Activated naive CD4-positive, alpha-beta T cell treated with anti-CD3 and anti-CD28 coated beads for 36 hours (primary cell): ENCODE measurements around the gene BACH1. TPM values are rescaled to one million over a fixed set of nuclear protein-coding genes. Genes with fewer than 3 reads are reported as not detected.
"Not testable (repeated sequence)": the region's sequence is repeated elsewhere in the genome, so short reads cannot be mapped to it uniquely, and the experiment has no call there.

Experiments used
- CTCF ChIA-PET: fragments of 350-600 bp; sonication (Branson Sonifier 250); formaldehyde crosslinking; loops from one replicate; lab custom pipeline; 2021; ENCODE audit warnings: antibody characterized with exemption; lab: Charles Lee
- DNase-seq: peaks from one replicate; pipeline ENCODE4 v3.0.0-alpha.2; 2020
- H3K27ac Mint-ChIP-seq: one replicate; pipeline ENCODE4 v1.8.0; 2021; ENCODE audit warnings: mild to moderate bottlenecking, mixed read lengths
- H3K27me3 Mint-ChIP-seq: one replicate; pipeline ENCODE4 v1.8.0; 2021; ENCODE audit warnings: low read depth, mixed read lengths
- H3K36me3 Mint-ChIP-seq: one replicate; pipeline ENCODE4 v1.8.0; 2021; ENCODE audit warnings: low read depth, mixed read lengths
- H3K4me1 Mint-ChIP-seq: one replicate; pipeline ENCODE4 v1.8.0; 2021; ENCODE audit warnings: low read depth, mixed read lengths
- H3K4me3 Mint-ChIP-seq: one replicate; pipeline ENCODE4 v1.8.0; 2021; ENCODE audit warnings: mild to moderate bottlenecking, moderate library complexity, mixed read lengths
- H3K9me3 Mint-ChIP-seq: one replicate; pipeline ENCODE4 v1.8.0; 2021; ENCODE audit warnings: mixed read lengths
- intact Hi-C: fragments of 100-400 bp; cut with micrococcal nuclease; formaldehyde crosslinking; loops from one replicate; pipeline ENCODE4 v1.15.1; 2023
- total RNA-seq, 2 experiments: library from RNA; stranded (reverse); gene quantifications; one replicate each; pipeline ENCODE4 v1.2.3, GENCODE V29; 2021

The BACH1 gene
- 10 to 100 TPM; 22.6 to 23.2 TPM for total RNA-seq

DNA sequence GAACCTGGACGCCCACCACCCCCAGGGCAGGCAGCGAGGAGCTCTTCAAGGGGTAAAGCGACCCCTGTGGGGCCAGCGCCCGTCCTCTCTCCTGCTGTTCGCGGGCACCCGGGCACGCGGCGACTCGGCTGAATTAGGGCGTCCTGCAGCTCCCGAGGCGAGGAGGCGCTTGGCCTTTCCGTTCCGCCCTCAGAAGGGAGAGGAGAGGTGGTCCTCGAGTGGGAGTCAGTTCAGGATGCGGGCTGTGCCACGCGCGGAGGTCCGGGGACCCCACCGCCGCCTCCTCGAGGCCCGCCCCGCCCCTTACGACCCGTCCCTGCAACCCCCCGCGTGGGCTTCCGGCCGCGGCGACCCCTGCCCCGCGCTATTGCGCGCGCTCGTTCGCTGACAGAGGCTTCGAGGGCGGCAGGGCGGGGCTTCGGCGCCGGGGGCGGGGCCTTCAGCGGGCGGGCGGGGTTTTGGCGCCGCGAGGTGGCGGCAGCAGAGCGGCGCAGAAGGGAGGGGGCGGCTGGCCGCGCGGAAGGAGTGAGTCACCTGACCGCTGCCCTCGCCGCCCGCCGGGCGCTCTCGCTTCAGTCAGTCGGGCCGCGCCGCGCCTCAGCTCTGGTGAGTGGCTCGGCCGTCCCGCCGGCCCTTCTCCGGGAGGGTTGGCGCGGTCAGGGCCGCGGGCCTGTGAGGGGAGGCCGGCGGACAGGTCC, at the start of gene BACH1:
Gene BACH1, plus strand, starts transcription at position 575 of the 698 bp plus-strand sequence. CDS start 22,359 bp downstream, outside the sequence.
- intact Hi-C loops = loop anchor here (1.0 to 10.0 kb wide), 13 partner anchors 50 to 464 kb away; partner anchors contain the start of genes CCT8 and USP16
- no peaks in the 10 kb centered on the region for H3K27me3 Mint-ChIP-seq
- DNase-seq = peak; percentile 87
- CTCF ChIA-PET = interaction anchor here (0.6 to 1.6 kb wide), 5 partner anchors 50 to 221 kb away, joined by 3 to 5 read pairs (median 4); no protein-coding TSS in a partner anchor
- H3K9me3 Mint-ChIP-seq = peaks cover 11% of the 10 kb centered on the region
- H3K4me1 Mint-ChIP-seq = peaks cover 66% of the 10 kb centered on the region
- H3K36me3 Mint-ChIP-seq = peaks cover 4% of the 10 kb centered on the region
- peak within 1 kb of the TSS; percentile 76 for H3K27ac Mint-ChIP-seq
- H3K4me3 Mint-ChIP-seq = peak within 1 kb of the TSS; percentile 78

DNA sequence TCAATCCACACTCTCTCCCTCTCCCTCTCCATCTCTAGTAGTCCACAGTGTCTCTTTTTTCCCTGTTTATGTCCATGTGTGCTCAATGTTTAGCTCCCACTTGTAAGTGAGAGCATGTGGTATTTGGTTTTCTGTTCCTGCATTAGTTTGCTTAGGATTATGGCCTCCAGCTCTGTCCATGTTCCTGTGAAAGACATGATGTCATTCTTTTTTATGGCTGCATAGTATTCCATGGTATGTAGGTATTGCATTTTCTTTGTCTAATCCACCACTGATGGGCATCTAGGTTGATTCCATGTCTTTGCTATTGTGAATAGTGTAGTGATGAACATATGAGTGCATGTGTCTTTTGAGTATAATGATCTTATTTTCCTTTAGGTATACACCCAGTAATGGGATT, 49.4 kb upstream of the BACH1 start:
- intact Hi-C loops = not testable (repeated sequence)

DNA sequence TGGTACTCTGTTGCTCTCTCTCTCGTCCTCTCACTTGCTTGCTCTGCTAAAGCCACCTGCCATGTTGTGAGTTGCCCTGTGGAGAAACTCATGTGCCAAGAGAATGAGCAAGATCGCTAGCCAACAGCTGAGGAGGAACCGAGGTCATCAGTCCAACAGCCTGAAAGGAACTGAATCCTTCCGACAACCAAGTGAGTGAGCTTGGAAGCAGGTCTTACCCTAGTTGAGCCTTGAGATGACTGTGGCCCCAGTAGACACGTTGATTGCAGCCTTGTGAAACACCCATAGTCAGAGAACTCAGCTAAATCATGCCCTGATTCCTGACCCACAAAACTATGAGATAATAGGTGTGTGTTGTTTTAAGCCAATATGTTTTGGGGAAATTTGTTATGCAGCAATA, 48.1 kb upstream of the BACH1 start:
- Mint-ChIP-seq H3K4me3 (no peak overlapping the region), H3K27me3 (peaks cover 3% of the 10 kb centered on the region), H3K4me1 (peaks cover under 1% of the 10 kb centered on the region), H3K27ac (no peak overlapping the region), H3K36me3 (peaks cover 6% of the 10 kb centered on the region), H3K9me3 (peaks cover 13% of the 10 kb centered on the region)
- no peak for DNase-seq
- CTCF ChIA-PET = no interaction called here
- intact Hi-C loops = no loop called here

More for the DNA sequence above, 49.4 kb upstream of the BACH1 start:
- H3K9me3 Mint-ChIP-seq = peaks cover 11% of the 10 kb centered on the region
- peaks cover 12% of the 10 kb centered on the region for H3K4me1 Mint-ChIP-seq
- CTCF ChIA-PET = interaction anchor here (1.1 kb wide), 1 partner anchor 11 kb away, joined by 3 read pairs; no protein-coding TSS in a partner anchor
- H3K27ac Mint-ChIP-seq, H3K4me3 Mint-ChIP-seq, DNase-seq, H3K36me3 Mint-ChIP-seq, H3K27me3 Mint-ChIP-seq: not testable (repeated sequence)

DNA sequence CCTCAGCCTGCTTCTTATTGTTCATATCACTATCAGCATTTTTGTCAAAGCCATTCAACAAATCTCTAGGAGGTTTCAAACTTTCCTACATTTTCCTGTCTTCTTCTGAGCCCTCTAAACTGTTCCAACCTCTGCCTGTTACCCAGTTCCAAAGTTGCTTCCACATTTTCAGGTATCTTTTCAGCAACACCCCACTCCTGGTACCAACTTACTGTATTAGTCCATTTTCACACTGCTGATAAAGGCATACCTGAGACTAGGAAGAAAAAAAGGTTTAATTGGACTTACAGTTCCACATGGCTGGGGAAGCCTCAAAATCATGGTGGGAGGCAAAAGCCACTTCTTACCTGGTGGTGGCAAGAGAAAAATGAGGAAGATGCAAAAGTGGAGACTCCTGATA, 44.9 kb upstream of the BACH1 start:
- H3K4me1 Mint-ChIP-seq, H3K36me3 Mint-ChIP-seq, H3K27me3 Mint-ChIP-seq, intact Hi-C loops, H3K27ac Mint-ChIP-seq, H3K4me3 Mint-ChIP-seq, DNase-seq: not testable (repeated sequence)
- CTCF ChIA-PET = interaction anchor here (1.5 kb wide), 1 partner anchor 166 kb away, joined by 3 read pairs; no protein-coding TSS in a partner anchor
- peaks cover 13% of the 10 kb centered on the region for H3K9me3 Mint-ChIP-seq

DNA sequence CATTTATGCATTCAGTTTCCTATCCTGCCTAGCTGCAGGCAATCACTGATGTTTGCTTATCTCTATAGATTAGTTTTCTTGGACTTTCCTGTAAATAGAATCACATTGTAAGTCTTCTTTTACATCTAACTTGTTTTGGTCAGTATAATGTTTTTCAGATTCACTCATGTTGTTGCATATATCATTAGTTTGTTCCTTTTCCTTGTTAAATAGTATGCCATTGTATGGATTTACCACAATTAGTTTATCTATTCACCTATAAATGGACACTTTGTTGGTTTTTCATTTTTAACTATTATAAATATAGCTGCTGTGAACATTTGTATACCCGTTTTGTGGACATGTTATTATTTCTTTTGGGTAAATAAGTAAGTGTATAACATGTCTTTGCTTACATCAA, 44.2 kb upstream of the BACH1 start:
- CTCF ChIA-PET = interaction anchor here (1.5 kb wide), 1 partner anchor 167 kb away, joined by 3 read pairs; no protein-coding TSS in a partner anchor
- Mint-ChIP-seq H3K4me1 (no peaks in the 10 kb centered on the region), H3K27me3 (no peaks in the 10 kb centered on the region), H3K36me3 (peaks cover 6% of the 10 kb centered on the region), H3K9me3 (peaks cover 11% of the 10 kb centered on the region), H3K4me3 (no peak overlapping the region), H3K27ac (no peak overlapping the region)
- DNase-seq = no peak
- intact Hi-C loops = no loop called here

DNA sequence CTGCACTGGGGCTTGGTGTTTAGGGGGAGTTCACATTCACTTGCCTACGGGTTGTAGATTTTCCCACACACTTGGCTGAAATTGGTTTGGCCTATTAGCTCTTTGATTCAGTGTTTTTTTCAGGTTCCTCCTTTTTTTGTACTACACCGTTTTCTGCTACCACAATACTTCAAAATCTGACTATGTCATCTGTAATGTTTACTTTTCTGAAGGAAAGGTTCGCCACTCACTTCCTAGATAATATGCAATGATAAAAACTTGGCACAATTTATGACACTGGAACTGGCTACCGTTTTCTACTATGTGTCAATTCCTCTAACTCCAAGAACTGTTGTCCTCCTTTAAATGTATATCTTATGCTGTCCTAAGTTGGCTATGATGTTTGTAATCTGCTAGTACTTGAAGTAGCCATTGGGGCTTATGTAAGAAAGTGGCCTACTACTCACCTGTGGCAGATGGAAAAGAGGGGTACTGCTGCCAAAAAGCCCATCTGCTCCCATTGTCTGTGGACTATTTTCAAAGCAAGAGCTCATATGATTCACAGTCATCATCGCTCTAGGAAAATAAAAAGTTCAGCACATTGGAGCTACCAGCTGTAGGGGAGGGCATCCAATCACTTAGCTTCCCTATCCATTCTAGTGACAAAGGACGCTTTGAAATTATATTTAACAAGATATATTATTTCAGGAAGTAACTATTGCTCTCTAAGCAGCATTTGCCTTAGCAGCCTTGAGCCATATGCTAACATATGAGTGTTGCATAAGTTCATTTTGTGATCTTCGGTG, 42.4 kb upstream of the BACH1 start:
- no peaks in the 10 kb centered on the region for H3K4me1 Mint-ChIP-seq
- no peak overlapping the region for H3K4me3 Mint-ChIP-seq
- H3K27me3 Mint-ChIP-seq = no peaks in the 10 kb centered on the region
- CTCF ChIA-PET = interaction anchor here (1.2 kb wide), 1 partner anchor 13 kb away, joined by 5 read pairs; no protein-coding TSS in a partner anchor
- intact Hi-C loops = no loop called here
- no peak for DNase-seq
- H3K9me3 Mint-ChIP-seq = peaks cover 11% of the 10 kb centered on the region
- peaks cover 6% of the 10 kb centered on the region for H3K36me3 Mint-ChIP-seq
- no peak overlapping the region for H3K27ac Mint-ChIP-seq

DNA sequence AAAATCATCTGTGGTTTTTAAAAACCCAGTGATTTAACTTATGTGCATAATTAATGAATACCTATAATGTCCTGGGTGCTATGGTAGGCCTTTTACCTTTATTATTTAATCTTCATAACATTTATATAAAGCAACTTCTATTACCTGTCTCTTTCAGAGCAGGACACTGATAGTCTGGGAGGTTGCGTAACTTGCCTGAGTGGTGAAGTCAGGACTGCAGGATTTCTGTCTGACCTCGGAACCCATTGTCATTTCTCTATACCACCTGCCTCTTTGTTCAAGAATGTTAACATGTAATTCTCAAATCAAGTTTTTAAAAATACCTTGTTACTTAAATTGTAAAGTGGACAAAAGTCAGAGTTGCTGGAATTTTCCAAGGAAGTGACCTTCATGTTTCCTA, 41.0 kb upstream of the BACH1 start:
- intact Hi-C loops = no loop called here
- Mint-ChIP-seq H3K9me3 (peaks cover 11% of the 10 kb centered on the region), H3K27ac (no peak overlapping the region), H3K36me3 (peaks cover 6% of the 10 kb centered on the region), H3K4me3 (no peak overlapping the region), H3K27me3 (no peaks in the 10 kb centered on the region), H3K4me1 (no peaks in the 10 kb centered on the region)
- CTCF ChIA-PET = no interaction called here
- no peak for DNase-seq

DNA sequence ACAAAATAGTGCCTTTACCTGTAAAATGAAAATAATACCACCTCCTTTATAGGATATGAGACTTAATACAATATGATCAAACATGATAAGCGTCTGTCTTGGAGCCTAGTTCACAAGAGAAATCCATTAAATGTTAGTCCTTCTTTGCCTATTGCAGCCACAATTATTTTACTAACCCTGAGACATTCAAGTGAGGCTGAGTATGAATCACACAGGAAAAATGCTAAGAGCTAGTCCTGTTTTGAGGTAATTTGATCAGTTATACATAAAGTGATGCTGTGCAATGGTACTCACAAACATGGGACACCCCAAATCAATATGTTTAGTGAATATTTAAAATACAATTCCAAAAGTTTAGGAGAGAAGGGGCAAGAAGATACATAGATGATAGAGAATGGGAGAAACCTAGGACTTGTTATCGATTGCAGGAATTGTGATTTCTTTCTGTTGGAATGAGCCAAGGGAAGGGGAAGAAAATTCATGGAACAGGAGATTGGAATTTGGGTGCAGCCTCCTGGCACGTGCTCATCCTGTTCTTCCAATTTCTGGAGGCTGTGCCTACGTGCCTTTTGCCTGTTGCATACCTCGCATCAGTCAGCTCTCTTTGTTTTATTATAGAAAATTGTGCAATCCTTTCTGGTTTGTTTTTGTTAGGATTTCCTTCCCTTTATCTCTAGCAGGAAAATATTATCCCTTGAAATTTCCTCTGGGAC, 39.9 kb upstream of the BACH1 start:
- no peak overlapping the region for H3K4me3 Mint-ChIP-seq
- no peaks in the 10 kb centered on the region for H3K4me1 Mint-ChIP-seq

DNA sequence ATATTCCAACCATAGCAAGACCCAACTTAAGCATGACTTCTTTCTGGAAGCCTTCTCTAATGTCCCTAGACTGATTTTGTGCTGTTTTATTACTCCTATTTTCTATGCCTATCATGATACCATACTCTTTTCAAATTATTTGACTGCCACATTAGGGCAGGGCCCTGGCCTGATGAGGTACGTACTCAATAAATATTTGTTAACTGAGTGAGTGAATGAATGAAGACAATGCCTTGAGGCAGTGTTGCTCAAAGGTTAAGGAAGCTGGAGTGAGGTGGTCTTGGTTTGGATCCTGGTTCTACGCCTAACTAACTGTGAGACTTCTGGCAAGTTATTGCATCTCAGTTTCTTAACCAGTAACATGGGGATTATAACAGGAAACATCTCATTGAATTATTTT, 38.3 kb upstream of the BACH1 start:
- no peak for DNase-seq
- H3K36me3 Mint-ChIP-seq = no peaks in the 10 kb centered on the region
- no peak overlapping the region for H3K4me3 Mint-ChIP-seq
- CTCF ChIA-PET = interaction anchor here (1.4 to 1.5 kb wide), 2 partner anchors 14 to 16 kb away, joined by 4 to 6 read pairs; no protein-coding TSS in a partner anchor
- H3K4me1 Mint-ChIP-seq = peaks cover 6% of the 10 kb centered on the region
- H3K27ac Mint-ChIP-seq = no peak overlapping the region
- intact Hi-C loops = no loop called here
- H3K9me3 Mint-ChIP-seq = no peaks in the 10 kb centered on the region
- no peaks in the 10 kb centered on the region for H3K27me3 Mint-ChIP-seq

More for the DNA sequence above, 39.9 kb upstream of the BACH1 start:
- intact Hi-C loops = no loop called here
- H3K36me3 Mint-ChIP-seq = peaks cover 3% of the 10 kb centered on the region
- H3K27ac Mint-ChIP-seq = no peak overlapping the region
- CTCF ChIA-PET = interaction anchor here (0.5 to 1.4 kb wide), 2 partner anchors 14 to 16 kb away, joined by 3 to 4 read pairs; no protein-coding TSS in a partner anchor
- H3K9me3 Mint-ChIP-seq = peaks cover 7% of the 10 kb centered on the region
- no peaks in the 10 kb centered on the region for H3K27me3 Mint-ChIP-seq
- DNase-seq = no peak

DNA sequence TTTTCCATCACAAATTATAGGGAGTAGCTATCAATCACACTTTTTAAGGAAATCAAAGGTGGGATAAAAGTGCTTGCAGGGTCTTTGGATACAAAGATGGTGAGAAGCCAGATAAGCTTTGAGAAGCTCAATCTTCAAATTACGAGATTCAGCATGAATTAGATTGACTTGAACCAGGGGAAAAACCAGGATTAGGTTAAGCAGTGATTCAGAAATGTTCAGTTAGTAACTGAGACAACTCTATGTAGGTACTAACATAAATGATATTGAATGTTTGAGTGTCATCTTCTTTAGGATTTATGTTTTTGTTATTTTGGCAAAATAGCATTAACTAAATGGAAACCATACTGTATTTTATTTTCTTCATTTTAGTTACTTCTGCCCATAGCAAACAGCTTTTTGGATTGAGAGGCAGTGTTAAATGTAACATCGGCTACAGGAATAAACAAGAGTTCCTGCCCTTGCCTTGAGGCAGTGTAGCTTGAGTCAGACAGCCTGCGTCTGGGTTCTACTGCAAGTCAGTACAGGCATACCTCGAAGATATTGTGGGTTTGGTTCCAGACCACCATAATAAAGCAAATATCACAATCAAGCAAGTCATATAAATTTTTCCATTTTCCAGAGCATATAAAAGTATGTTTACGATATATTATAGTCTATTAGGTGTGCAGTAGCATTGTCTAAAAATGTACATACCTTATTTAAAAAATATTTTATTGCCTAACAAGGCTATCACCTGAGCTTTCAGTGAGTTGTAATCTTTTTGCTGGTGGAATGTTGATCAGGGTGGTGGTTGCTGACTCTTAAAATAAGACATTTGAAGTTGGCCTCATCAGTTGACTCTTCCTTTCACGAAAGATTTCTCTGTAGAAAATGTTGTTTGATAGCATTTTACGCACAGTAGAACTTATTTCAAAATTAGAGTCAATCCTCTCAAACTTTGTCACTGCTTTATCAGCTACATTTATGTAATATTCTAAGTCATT, 36.9 kb upstream of the BACH1 start:
- CTCF ChIA-PET = interaction anchor here (1.5 kb wide), 1 partner anchor 17 kb away, joined by 6 read pairs; no protein-coding TSS in a partner anchor
- DNase-seq = no peak
- intact Hi-C loops = no loop called here
- H3K27me3 Mint-ChIP-seq = no peaks in the 10 kb centered on the region
- H3K4me3 Mint-ChIP-seq = no peak overlapping the region
- no peak overlapping the region for H3K27ac Mint-ChIP-seq
- H3K9me3 Mint-ChIP-seq = peaks cover 3% of the 10 kb centered on the region
- peaks cover 15% of the 10 kb centered on the region for H3K4me1 Mint-ChIP-seq
- no peaks in the 10 kb centered on the region for H3K36me3 Mint-ChIP-seq

DNA sequence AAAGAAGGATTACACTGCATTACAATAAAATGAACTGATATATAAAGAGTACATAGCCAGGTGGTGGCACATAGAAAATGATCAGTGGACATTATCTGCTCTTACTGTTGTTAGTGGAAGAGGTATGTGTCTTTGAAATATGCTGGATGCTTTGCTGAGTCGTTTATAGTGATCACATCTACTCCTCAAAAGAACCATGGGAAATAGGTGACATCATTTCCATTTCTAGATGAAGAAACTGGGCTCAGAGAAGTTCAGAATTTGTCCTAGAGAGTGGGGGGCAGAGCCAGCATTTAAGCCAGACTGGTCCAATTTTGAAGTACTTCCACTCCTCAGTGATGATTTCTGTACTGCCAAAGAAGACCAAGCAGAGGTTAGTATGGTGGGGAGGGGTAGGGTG, 34.0 kb upstream of the BACH1 start:
- CTCF ChIA-PET = no interaction called here
- DNase-seq = no peak
- Mint-ChIP-seq H3K9me3 (peaks cover 3% of the 10 kb centered on the region), H3K4me3 (no peak overlapping the region), H3K4me1 (peaks cover 15% of the 10 kb centered on the region), H3K36me3 (no peaks in the 10 kb centered on the region), H3K27ac (no peak overlapping the region), H3K27me3 (no peaks in the 10 kb centered on the region)
- intact Hi-C loops = loop anchor here (1.0 to 2.0 kb wide), 3 partner anchors 31 to 68 kb away; no protein-coding TSS in a partner anchor
